ENCODE measurements around the gene SRGAP1.

SRGAP1 gene

DNA sequence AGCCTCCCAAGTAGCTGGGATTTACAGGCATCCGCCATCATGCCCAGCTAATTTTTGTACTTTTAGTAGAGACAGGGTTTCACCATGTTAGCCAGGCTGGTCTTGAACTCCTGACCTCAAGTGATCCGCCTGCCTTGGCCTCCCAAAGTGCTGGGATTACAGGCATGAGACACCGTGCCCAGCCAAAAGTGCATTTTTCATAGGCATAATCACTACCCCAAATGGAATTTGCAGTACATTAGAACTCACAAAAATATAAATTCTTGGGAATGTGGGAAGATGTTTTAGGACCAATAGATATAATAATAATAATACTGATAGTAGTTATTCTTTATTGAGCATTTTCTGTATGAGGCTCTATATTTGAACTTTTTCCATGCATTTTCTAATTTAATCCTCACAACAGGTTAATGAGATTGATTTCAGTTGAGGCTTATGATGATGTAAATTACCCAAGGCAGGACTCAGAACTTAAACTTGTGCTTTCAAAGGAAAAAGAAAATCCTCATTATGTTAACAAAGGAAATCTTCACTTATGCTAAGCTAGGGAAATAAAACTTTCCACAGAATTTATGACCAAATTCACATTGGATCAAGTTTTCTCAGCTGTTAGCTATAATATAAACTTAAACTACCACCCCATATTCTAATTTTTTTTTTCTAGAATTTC lies 121.6 kb downstream of the SRGAP1 start:
- DNase-seq (ENCODE audit: low read depth, low spot score): no peak

DNA sequence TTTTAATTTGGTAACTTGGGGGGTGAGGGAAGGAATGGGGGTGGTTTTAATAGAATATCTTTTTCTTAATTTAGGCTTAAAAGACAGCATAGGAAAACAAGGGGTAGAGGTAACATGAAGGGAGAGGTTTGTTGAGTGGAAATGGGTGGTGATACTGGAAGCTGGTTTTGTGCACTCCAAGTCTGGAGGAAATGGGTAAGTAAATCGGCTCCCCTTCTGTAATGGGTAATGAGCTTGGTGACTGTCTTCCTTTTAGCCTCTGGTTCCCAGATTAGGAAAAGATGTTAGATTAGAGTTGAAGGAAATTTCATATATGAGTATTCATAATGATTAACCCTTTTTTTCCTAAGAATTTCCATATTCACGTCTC lies 122.1 kb downstream of the SRGAP1 start:
- no peak for DNase-seq (ENCODE audit: low read depth, low spot score)

DNA sequence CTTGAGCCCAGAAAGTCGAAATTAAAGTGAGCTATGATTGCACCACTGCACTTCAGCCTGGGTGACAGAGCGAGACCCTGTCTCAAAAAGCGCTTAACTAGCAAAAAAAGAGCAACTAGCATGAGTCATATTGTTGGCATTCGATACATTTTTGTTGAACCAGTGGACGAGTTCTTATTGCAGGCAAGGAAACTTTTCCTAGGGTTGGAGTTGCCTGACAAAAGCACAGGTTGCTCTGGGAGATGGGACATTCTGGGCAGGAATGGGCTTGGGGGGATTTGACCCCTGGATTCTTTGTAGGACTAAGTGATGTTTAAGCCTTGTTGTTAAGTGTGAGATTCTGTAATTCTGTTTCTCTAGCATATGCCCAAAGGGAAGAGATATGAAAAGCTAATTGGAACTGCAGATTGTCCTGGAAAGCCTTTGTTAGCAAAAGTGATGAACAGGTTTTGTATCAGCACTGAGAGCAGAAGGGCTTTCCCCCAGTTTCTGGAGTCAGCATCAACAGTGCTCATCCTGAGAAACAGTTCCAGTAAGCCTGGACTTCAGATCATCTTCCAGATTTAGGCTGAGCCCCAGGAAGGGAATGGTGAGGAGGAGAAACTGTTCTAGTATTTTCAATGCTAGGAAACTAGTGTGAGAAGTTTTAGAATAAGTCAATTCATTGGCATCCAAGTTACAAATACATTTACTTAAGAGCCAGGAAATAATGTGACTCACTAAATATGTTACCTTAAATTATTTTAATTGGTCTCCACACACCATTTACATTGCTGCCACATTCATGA lies 123.1 kb downstream of the SRGAP1 start:
- peak; percentile 27 for DNase-seq (ENCODE audit: low read depth, low spot score)

DNA sequence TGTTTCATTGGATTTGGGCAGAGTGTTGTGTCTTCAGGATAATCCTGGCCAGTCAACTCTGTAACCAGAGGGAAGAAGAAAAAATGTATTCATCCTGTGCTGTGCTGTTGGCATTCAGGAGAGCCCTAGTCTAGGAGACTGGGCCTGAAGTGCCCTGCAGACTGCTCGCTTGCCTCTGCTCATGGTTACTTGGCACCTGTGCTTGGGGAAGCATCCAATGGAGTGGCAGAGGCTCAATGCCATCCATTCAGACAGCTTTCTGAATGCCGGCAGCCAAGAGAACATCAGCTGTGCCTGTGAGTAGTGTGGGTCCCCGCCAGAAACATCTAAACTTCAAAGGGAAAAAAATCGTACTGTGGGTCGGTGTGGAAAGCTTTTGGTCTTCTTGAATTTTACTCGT lies 124.2 kb downstream of the SRGAP1 start:
- DNase-seq (ENCODE audit: low read depth, low spot score): no peak

DNA sequence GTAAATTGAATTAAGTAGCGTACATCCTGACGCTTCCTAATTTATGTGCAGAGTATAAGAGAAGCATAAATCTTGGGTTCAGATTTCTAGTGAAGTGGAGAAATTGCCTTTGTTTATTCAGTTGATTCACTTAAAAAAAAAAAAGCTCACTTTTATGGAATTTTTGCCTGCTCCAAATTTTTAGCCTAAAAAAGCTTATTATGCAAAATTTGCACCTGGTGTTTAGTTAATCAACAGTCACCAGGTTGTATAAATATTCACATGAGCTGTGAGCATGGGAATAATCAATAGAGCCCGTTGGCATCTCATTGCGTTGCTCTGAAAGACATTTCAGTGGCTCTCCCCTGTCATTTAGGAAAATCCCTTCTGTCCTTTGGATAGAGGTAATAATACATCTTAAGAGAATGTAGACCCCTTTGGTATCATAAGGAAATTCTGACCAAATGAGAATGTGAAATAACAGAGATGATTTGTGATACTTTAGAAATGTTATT lies 132.4 kb downstream of the SRGAP1 start:
- DNase-seq (ENCODE audit: low read depth, low spot score): no peak

DNA sequence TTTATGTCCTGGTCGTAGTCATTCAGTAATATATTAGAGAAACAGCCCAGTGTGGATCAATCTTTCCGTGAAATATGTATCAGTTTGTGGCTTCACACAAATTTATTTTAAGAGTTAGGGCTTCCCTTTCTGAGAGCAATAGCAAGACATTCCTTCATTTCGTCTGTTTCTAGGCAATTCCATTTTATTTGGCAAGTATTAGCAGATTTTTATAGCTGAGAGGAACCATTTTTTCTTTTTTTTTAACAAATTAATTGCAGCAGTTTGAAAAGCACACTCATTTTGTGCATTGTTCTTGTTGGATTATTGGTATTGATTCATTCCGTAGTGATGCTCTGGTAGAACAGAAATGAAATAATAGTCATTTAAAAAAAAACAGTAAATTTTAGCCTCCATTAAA lies 132.9 kb downstream of the SRGAP1 start:
- DNase-seq (ENCODE audit: low read depth, low spot score): no peak

DNA sequence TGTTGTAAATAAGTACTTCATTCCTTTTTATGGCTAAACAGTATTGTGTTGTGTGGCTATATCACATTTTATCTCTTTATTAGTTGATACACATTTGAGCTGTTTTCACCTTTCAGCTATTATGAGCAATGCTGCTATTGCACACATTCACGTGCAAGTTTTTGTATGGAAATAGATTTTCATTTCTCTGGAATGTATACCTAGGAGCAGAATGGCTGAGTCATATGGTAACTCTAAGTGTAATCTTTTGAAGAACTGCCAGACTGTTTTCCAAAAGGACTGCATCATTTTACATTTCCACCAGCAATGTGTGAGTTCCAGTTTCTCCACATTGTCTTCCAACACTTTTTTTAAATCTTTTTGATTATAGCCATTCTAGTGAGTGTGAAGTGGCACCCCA lies 134.0 kb downstream of the SRGAP1 start:
- no peak for DNase-seq (ENCODE audit: low read depth, low spot score)

DNA sequence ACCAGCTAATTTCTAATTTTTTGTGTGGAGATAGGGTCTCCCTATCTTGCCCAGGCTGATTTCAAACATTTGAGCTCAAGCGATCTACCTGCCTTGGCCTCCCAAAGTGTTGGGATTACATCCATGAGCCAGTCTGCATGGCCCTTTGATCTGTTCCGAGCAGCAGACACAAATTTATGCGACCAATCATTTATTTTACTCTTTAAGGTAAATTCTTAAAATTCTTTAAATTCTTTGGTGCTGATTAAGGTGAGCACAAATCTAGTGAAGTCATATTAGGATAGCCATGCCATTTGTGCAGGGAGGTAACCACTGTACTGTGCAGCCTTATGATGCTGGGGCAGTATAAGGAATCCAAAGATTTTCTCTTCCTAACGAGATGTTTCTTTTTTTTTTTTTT lies 135.7 kb downstream of the SRGAP1 start:
- DNase-seq (ENCODE audit: low read depth, low spot score): no peak

DNA sequence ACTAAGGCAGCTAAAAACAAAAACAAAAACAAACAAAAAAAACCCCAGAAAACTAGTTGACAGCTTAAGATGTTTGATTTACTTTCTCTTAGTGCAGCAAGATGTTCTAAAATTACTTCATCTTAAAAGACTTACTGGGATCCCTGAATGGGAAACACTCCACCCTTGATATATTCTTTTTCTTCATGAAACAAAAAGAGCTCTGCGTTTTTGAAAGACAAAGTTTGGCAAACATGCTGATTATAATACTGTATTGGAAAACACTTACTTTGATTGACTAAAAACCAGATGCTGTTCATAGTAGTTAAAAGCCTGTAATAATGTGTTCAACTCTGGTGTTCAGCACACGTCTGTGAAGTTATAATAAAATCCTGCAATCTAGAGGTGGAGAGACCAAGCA lies 136.8 kb downstream of the SRGAP1 start:
- no peak for DNase-seq (ENCODE audit: low read depth, low spot score)

DNA sequence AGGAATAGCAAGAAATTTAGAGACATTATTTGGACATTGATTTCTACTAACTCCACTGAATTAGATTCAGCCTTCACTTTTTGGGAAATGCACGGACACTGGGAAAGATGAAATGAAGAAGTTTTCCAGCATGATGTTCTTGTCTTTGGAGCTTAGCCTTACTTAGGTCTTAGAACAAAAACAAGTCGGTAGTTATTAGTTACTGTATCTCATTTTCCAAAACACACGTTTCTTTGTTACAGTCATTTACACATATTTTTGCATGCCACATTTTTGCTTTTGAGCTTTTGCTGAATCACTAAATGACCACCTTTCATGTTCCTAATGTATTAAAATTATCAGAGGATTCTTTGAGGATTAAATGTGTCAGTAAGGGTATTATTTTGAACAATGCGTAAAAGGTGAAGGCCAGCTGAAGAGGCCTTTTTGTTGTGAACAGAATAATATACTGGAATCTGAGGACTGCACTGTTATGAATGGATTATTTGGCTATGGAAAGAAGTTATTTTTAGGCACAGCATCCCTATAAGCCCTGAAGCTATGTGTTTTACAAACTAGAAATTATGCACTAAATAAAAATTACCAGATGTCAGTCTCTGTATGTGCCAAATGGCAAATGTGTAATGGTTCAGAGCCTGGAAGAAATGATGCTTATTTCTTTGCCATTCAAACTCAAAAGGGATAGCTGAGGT lies 138.2 kb downstream of the SRGAP1 start:
- no peak for DNase-seq (ENCODE audit: low read depth, low spot score)

DNA sequence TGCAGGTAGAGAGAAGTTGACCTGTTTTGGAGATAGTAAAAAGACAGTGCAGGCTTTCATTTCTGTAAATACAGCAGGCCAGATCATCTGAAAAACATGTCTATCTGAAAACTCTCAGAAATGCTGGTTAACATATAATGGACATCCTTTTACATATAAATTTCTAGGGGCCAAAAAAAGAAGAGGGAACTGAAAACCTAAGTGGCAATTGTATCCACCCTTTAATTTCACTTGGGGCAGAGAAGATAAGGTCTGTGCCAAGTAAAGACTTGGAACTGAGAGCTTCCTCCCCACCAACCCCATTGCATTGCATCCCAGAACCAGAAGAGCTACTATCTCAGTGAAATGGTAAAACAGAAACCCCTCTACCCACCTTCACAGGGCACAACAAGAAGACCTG lies 141.0 kb downstream of the SRGAP1 start:
- DNase-seq (ENCODE audit: low read depth, low spot score): no peak

DNA sequence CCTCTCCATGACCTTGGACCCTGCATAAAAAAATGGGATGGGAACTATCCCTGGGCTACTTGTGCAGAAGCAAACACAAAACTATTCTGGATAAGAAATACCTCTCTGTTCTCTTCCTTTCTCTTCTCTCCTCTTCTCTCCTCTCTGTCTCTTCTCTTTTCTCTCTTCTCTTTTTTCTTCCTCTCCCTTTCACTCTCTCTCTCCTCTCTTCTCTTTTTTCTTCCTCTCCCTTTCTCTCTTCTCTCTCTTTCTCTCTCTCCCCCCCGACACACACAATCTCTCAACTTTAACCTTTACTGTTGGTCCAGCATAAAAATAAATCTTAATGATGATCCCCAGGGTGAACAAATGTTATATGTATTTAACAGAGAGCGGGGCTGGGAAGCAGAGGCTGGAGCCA lies 141.4 kb downstream of the SRGAP1 start:
- no peak for DNase-seq (ENCODE audit: low read depth, low spot score)

DNA sequence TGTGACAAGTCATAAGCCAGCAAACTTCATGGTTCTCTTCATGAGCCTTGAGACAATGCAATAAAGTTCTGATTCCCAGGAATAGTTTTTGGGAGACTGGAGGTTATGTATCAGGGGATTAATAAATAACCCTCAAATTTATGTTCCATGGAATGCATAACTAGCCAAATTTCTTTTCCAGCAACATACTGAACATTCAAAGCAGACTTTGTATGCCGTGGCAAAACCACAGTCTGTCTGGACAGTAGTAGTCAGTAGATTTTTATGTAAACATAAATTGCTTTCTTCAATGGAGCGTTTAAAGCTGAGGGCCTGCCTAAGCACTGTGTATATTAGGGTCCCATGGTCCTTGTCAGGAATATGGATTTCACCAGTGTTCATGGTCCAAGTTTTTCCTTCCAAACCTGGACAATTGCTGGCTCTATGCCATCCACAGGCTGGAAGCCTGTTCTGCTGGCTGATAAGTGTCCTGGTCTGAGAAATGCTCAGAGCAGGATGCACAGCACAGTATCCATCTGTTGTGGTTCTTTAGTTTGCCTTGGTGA lies 144.9 kb downstream of the SRGAP1 start:
- DNase-seq (ENCODE audit: low read depth, low spot score): no peak

DNA sequence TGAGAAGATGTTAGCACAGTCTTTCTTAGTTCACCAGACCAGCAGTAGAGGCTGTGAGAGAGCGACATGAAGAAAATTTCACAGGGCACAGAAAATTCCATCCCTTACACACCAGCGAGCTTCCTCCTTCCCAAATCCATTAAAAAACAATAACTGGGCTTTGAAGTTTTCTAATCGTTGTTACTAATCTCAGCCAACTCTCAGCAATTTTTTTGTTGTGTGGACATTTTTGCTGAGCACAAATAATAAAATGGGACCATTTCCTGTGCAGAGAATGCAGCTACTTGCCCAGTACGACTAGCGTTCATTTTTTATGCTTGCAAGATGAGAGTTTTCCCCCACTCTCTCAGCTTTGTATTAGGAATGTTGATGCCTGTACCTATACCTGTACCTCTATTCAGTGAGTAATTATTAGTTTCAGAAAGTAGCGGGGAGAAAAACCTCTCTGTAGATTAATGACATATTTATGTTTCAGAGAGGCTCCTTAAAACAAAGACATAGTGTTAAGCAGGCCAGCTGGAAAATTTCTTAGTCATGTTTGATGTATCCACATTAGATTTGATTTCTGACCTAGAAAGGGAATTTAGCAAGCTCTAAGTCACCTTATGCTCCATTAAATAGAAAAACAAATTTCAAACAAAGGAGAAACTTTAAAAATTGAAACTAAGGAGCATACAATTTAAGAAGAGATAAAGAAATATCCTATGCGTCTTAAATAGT lies 146.5 kb downstream of the SRGAP1 start:
- no peak for DNase-seq (ENCODE audit: low read depth, low spot score)

DNA sequence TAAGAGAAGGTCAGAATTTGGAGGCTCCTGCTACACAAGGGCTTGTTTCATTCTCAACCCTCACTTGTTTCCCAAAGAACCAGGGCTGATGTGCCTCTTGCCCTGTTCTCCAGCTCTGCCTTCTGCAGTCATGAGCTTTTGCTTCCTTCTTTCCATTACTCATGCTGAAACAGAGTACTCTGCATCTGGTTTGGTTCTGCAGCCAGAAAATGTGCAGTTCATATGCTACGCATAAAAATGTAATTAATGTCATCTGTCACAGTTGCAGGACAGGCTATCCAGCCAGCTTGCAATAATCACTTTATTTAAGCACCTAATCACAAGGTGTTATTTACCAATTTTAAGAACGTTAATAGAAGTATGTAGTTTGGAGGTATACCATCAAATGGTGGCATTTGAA lies 150.2 kb downstream of the SRGAP1 start:
- DNase-seq (ENCODE audit: low read depth, low spot score): no peak

DNA sequence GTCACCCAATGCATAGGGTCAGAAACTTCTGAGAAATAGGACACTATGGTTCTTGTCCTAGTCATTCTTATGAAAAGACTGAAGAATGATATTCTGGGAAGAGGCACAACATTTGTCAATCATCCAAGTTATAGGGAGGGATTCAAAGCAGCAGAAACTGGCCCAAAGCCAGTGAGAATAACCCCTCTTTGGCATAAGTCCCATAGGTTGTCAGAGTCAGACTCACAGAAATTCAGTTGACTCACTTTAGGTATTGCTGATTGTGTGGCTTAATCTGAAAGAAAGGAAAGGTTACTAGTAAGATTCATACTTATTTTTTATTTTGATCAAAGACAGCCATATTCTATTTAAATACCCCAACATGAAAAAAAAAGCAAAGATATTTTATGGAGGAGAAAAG lies 151.0 kb downstream of the SRGAP1 start:
- no peak for DNase-seq (ENCODE audit: low read depth, low spot score)

DNA sequence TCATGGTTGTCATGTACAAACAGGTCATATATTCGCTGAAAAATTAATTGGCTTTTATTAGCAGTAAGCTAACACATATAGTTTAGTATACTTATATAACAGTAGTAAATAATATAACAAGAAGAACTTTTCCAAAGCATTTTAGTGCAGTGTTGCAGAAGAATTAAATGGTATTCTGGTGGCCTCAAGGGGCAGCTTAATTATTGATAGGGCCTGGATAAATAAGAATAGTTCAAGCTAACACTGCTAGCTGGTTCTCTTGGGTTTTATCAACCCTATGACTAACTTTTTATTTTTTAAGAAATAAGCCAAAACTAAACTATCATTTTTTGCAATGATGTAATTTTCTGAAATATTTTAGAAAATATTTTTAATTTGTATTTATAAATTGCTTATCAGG lies 152.1 kb downstream of the SRGAP1 start:
- DNase-seq (ENCODE audit: low read depth, low spot score): no peak

DNA sequence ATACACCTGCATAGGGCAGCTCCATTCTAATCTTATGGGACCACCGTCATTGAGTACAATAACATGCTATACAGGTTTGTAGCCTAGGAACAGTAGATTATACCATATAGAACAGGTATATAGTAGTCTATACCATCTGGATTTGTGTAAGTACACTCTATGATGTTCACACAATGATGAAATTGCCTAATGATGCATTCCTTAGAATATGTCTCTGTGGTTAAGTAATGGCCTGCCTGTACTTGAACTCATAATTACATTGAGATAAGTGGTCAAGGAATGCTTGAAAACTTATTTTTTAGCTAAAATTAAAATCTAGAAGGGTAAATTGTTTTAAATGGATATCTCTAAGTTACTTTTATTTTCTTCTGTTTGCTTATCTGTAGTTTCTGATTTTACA lies 152.7 kb downstream of the SRGAP1 start:
- no peak for DNase-seq (ENCODE audit: low read depth, low spot score)

DNA sequence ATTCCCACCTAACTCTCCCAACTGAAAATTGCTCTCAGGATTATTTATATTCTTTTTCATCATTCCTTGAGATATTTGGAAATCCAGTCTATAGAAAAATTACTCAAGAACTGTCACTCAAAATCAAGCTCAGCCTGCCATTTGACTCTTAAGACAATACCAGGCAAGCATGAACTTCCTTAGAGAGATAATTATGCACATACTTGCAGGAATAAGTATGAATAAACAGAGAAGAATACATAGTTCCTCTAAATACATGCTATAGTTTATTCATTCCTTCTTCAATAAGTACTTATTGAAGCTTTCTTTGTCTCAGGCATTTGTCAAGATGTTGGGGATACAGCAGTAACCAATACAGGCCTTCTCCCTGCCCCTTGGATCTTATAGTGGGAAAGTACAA lies 154.1 kb downstream of the SRGAP1 start:
- no peak for DNase-seq (ENCODE audit: low read depth, low spot score)

DNA sequence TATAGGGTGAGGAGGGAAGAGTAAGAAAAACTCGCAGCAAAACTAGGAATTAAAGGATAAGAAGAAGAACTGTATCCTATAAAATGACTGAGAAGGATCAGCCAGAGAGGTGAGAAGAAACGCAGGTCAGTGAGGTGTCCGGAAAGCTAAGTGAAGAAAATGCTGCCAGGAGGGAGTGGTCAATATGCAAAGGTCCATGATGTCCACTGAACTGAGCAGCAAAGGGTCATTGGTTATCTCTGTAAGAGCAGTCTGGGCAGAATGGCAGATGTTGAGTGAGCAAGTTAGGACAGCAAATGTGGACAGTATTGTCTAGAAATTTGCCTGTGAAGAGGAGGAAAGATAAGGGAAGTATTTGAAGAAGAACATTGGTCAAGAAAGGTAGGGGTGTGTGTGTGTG lies 155.4 kb downstream of the SRGAP1 start:
- DNase-seq (ENCODE audit: low read depth, low spot score): no peak

DNA sequence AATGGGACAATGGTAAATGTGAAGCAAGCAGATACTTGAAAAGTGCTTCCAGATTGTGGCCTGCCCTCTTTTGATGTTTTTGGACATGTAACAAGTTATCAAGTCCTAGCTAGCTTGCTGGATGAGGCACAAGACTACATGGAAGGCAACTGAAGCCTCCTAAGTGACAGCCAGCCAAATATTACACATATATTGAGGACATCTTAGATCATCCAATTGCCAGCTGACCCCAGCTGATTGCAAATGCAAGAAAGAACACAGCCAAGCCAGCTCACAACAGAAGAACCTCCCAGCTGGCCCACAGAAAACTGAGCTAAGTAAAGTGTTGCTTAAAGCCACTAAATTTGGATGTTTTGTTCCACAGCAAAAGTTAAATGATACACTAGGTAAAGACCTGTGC lies 156.9 kb downstream of the SRGAP1 start:
- DNase-seq (ENCODE audit: low read depth, low spot score): no peak

DNA sequence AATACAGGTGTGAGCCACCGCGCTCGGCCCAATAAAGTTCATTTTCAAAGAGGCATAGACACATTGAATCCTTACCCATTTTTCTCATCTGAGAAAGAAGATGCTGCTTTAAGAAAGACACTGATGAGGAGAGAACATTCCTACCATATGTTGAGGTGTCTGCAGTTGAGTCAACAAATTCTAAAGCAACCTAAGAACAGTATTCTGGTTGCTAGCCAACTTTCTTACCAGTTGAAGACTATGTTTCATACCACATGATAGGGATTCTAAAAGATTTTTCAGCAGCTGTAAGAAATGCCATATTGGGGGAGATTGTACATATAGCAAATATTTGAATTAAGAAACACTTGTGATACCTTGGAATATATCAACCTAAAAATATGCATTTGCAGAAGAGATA lies 160.1 kb downstream of the SRGAP1 start:
- DNase-seq (ENCODE audit: low read depth, low spot score): no peak
